ENCODE data around the gene RASGRF2. TPM values are rescaled to one million over a fixed set of nuclear protein-coding genes. Genes with fewer than 3 reads are reported as not detected.
"Not testable (repeated sequence)": the region's sequence is repeated elsewhere in the genome, so short reads cannot be mapped to it uniquely, and the experiment has no call there.

The RASGRF2 gene
- total RNA-seq, 4 donors from 2014 or later = 1.0 to 5.3 (median 1.8) TPM

DNA sequence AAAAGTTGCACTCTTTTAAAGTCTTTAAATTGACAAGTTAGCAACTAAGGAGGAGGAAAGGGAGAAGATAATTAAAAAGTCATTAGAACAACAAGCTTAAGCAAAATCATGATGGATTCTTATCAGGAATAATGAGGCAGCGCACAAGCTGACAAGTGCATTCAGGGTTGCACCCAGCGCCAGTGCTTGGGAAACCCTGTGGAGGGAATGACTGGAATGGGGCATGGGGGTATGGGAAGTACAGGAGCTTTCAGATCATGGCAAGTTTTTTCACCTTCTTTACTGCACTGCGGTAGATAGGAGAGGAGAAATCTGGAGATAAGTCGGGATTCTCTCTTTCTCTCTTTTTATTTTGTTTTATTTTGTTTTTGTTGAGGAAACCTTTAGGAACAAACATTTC lies 155.1 kb downstream of the RASGRF2 start:
- DNase-seq (ENCODE audit: low spot score in 2 of 2) = no peak
- intact Hi-C loops (cut with DNase I; ENCODE audit: low total_unique reads) = no loop called here
- no peak for TF ChIP-seq POLR2A (IDR thresholded peaks at IDR 0.05)
- TF ChIP-seq, protein P1, sequence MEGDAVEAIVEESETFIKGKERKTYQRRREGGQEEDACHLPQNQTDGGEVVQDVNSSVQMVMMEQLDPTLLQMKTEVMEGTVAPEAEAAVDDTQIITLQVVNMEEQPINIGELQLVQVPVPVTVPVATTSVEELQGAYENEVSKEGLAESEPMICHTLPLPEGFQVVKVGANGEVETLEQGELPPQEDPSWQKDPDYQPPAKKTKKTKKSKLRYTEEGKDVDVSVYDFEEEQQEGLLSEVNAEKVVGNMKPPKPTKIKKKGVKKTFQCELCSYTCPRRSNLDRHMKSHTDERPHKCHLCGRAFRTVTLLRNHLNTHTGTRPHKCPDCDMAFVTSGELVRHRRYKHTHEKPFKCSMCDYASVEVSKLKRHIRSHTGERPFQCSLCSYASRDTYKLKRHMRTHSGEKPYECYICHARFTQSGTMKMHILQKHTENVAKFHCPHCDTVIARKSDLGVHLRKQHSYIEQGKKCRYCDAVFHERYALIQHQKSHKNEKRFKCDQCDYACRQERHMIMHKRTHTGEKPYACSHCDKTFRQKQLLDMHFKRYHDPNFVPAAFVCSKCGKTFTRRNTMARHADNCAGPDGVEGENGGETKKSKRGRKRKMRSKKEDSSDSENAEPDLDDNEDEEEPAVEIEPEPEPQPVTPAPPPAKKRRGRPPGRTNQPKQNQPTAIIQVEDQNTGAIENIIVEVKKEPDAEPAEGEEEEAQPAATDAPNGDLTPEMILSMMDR (IDR thresholded peaks at IDR 0.05) = no peak
- no peak overlapping the region for H3K4me3 ChIP-seq (ENCODE audit: low read depth, poor library complexity, severe bottlenecking)
- 78 to 100% methylated on average over 4 of the region's 4 CpGs for WGBS, 2 donors

- no peak overlapping the region for H3K4me3 ChIP-seq (ENCODE audit: low read depth, poor library complexity, severe bottlenecking)
- no peak for DNase-seq (ENCODE audit: low spot score in 2 of 2)
- intact Hi-C loops (cut with DNase I; ENCODE audit: low total_unique reads) = no loop called here
- no peak for TF ChIP-seq POLR2A (IDR thresholded peaks at IDR 0.05)
- TF ChIP-seq, protein P1 (IDR thresholded peaks at IDR 0.05) = no peak
- WGBS, 2 donors = 87 to 92% methylated on average over 3 of the region's 3 CpGs
These were observed 157.4 kb downstream of the RASGRF2 start for GRCh38 chr5:81117566-81117965.

- intact Hi-C loops (cut with DNase I; ENCODE audit: low total_unique reads) = no loop called here
- DNase-seq (ENCODE audit: low spot score in 2 of 2) = no peak
- 71 to 81% methylated on average over 5 of the region's 5 CpGs for WGBS, 2 donors
- no peak overlapping the region for H3K4me3 ChIP-seq (ENCODE audit: low read depth, poor library complexity, severe bottlenecking)
- TF ChIP-seq POLR2A (IDR thresholded peaks at IDR 0.05) = no peak
- TF ChIP-seq, protein P1 (IDR thresholded peaks at IDR 0.05) = no peak
These were observed 161.1 kb downstream of the RASGRF2 start for GRCh38 chr5:81121273-81121672.

GRCh38 chr5:81121836-81122630 lies 161.9 kb downstream of the RASGRF2 start:
- TF ChIP-seq, protein P1 (IDR thresholded peaks at IDR 0.05) = no peak
- TF ChIP-seq POLR2A (IDR thresholded peaks at IDR 0.05) = no peak
- H3K4me3 ChIP-seq (ENCODE audit: low read depth, poor library complexity, severe bottlenecking) = no peak overlapping the region
- WGBS, 2 donors = 33 to 43% methylated on average over 7 of the region's 7 CpGs
- no peak for DNase-seq (ENCODE audit: low spot score in 2 of 2)
- intact Hi-C loops (cut with DNase I; ENCODE audit: low total_unique reads) = no loop called here

DNA sequence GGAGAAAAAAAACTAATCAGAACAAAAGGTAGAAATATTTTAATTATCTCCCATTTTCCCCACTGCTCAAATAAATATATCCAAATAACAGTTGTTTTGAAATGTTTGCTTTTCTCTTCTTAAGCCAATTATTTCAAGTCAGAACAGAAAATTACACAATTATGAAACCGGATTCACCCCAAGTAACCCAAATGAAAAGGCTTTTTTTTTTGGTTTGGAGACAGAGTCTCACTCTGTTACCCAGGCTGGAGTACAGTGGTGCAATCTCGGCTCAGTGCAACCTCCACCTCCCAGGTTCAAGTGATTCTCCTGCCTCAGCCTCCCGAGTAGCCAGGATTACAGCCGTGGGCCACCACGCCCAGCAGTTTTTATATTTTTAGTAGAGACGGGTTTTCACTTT lies 164.5 kb downstream of the RASGRF2 start:
- DNase-seq (ENCODE audit: low spot score in 2 of 2); H3K4me3 ChIP-seq (ENCODE audit: low read depth, poor library complexity, severe bottlenecking); intact Hi-C loops (cut with DNase I; ENCODE audit: low total_unique reads): not testable (repeated sequence)
- 67 to 86% methylated on average over 6 of the region's 6 CpGs for WGBS, 2 donors

DNA sequence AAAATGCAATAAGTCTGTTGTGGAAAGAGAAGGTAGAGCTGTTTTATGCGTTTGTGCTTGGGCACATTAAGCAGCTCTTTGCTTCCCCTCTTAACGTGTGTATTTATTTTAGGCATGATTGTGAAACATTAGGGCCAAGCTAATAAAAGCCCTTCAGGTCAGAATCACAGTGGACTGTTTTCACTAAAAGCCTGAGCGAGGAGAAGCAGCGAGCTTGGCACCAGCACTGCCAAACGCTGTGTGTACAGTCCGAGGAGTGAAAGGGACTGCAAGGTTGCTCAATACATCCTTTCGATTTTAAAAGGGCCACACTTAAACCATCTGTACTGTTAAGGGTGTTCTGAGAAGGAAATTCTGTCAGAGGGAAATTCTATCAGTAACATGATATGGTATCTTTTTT lies 165.8 kb downstream of the RASGRF2 start:
- H3K4me3 ChIP-seq (ENCODE audit: low read depth, poor library complexity, severe bottlenecking) = no peak overlapping the region
- WGBS, 2 donors = 70 to 75% methylated on average over 7 of the region's 7 CpGs
- no peak for DNase-seq (ENCODE audit: low spot score in 2 of 2)
- intact Hi-C loops (cut with DNase I; ENCODE audit: low total_unique reads) = no loop called here
- TF ChIP-seq POLR2A (IDR thresholded peaks at IDR 0.05) = no peak
- TF ChIP-seq, protein P1 (IDR thresholded peaks at IDR 0.05) = no peak
